ENCODE data around the gene PRICKLE4. TPM values are rescaled to one million over a fixed set of nuclear protein-coding genes. Genes with fewer than 3 reads are reported as not detected.
A peak's percentile ranks its signal among the peaks of the same experiment; 100 is the strongest.

PRICKLE4 gene
- total and polyA plus RNA-seq, 2 of the 8 experiments (the other 6 are each of a cell fraction or from before 2014, with no cell fraction given): 0.32 to 1.4 TPM

- ChIA-PET CTCF (ENCODE audit: partially characterized antibody) (interaction anchor here (0.6 to 5.1 kb wide), 55 partner anchors 10 to 641 kb away, joined by 3 to 108 read pairs (median 4); partner anchors contain the start of genes BYSL, MED20 and TAF8), POLR2A (ENCODE audit: partially characterized antibody) (interaction anchor here (0.6 to 4.2 kb wide), 17 partner anchors 8 to 384 kb away, joined by 3 to 31 read pairs (median 4); partner anchors contain the start of genes BYSL, MED20, TAF8 and USP49)
- DNase-seq (ENCODE audit: low read depth in 1 of 2, low spot score in 2 of 2): peak in 1 of 2 experiments; percentile 95
- H2AFZ ChIP-seq (ENCODE audit: low read length): 0 out of 2 replicates have a peak overlapping the region, but pooled peaks have one; percentile 28
- H3K36me3 ChIP-seq (ENCODE audit: control insufficient read depth in 2 of 4, insufficient read depth in 4 of 4, low read length in 3 of 4): peaks cover 12 to 28% (median 19%) of the 10 kb centered on the region in 4 experiments; a peak in 7 of 8 replicates
- H2BK120ac ChIP-seq (replicated peaks; ENCODE audit: low read depth, low read length): no peak overlapping the region
- no peaks in the 10 kb centered on the region for H3K9me3 ChIP-seq (ENCODE audit: insufficient read depth in 2 of 2, low read depth in 1 of 2, low read length in 1 of 2)
- WGBS, 2 experiments (ENCODE audit: extremely low coverage in 1 of 2, insufficient coverage in 1 of 2, insufficient read length in 1 of 2, insufficient replicate concordance in 2 of 2, low coverage in 1 of 2, low lambda C conversion rate in 2 of 2, missing lambda C conversion rate in 1 of 2): 1% methylated on average over 26 of the region's 58 CpGs; no CpG with 5 or more reads in 1 of the 2 experiments
- H3K27me3 ChIP-seq (replicated peaks in 1 of 4; ENCODE audit: control insufficient read depth in 3 of 4, extremely low read depth in 1 of 4, insufficient read depth in 3 of 4, low read length in 3 of 4): peaks cover 0 to 31% (median 21%) of the 10 kb centered on the region in 4 experiments; a peak in 6 of 7 replicates
- H3K18ac ChIP-seq (ENCODE audit: extremely low read depth, low read length): no peak overlapping the region; the same call in none of the 2 replicates
- H3K56ac ChIP-seq (replicated peaks; ENCODE audit: insufficient read length, low read depth, low read length): no peak overlapping the region
- no peak overlapping the region for H2AK5ac ChIP-seq (ENCODE audit: low read depth, low read length)
- H3K79me1 ChIP-seq (ENCODE audit: low read depth, low read length): peaks cover 2% of the 10 kb centered on the region
- peaks cover 0 to 12% of the 10 kb centered on the region in 2 experiments; a peak in 3 of 4 replicates for H3K79me2 ChIP-seq (ENCODE audit: control insufficient read depth in 1 of 2, insufficient read depth in 2 of 2, low read length in 2 of 2)
- H3K4me2 ChIP-seq (ENCODE audit: insufficient read depth in 1 of 2, low read depth in 2 of 2, low read length in 2 of 2): peak overlapping the region; percentile 76 to 99
- peak overlapping the region; percentile 23 for H4K5ac ChIP-seq (ENCODE audit: insufficient read length, low read depth, low read length)
- peaks cover 0 to 4% (median 3%) of the 10 kb centered on the region in 4 experiments; a peak in 6 of 7 replicates for H3K4me1 ChIP-seq (replicated peaks in 1 of 4; ENCODE audit: control insufficient read depth in 3 of 4, insufficient read depth in 4 of 4, low read length in 3 of 4)
- no peak overlapping the region for H2BK15ac ChIP-seq (ENCODE audit: low read length)
- peak overlapping the region; percentile 42 for H4K91ac ChIP-seq (replicated peaks; ENCODE audit: insufficient read length, low read length)
- FAIRE-seq: no peak
- H3K4ac ChIP-seq (replicated peaks; ENCODE audit: insufficient read length, low read depth, low read length): peak overlapping the region; percentile 63
- H3K4me3 ChIP-seq (ENCODE audit: extremely low read depth in 1 of 4, insufficient read depth in 2 of 4, low read depth in 3 of 4, low read length in 4 of 4): peak overlapping the region; percentile 94 to 100 (median 98)
- peaks cover 12% of the 10 kb centered on the region for H3K23me2 ChIP-seq (ENCODE audit: low read depth, low read length)
- no peak overlapping the region for H3K14ac ChIP-seq (ENCODE audit: insufficient read length)
- 0 out of 2 replicates have a peak overlapping the region, but pooled peaks have one; percentile 24 for H3K27ac ChIP-seq (ENCODE audit: low read depth, low read length)
- H4K8ac ChIP-seq (ENCODE audit: extremely low read depth, insufficient read depth, low read length): peak overlapping the region; percentile 47; the same call in 1 of the 2 replicates
- H3K23ac ChIP-seq (ENCODE audit: insufficient read length): no peak overlapping the region
- H2BK12ac ChIP-seq (ENCODE audit: low read depth, low read length): no peak overlapping the region
- no peak overlapping the region for H2BK20ac ChIP-seq (ENCODE audit: low read length)
- H4K20me1 ChIP-seq (replicated peaks in 1 of 2; ENCODE audit: control insufficient read depth in 1 of 2, insufficient read depth in 2 of 2, low read length in 2 of 2): peaks cover 0 to 9% of the 10 kb centered on the region in 2 experiments
- peak overlapping the region; percentile 77 for H2BK5ac ChIP-seq (ENCODE audit: low read depth, low read length)
- H3K9ac ChIP-seq (replicated peaks in 1 of 4; ENCODE audit: extremely low read depth in 1 of 4, low read depth in 3 of 4, low read length in 3 of 4): peak overlapping the region in 2 of 4 experiments; percentile 93 to 96; a peak in 4 of 7 replicates
- no peak for TF ChIP-seq TBP (IDR thresholded peaks at IDR 0.05; ENCODE audit: low read depth, low read length)
- peak; percentile 54 to 80 for TF ChIP-seq RAD21 (IDR thresholded peaks at IDR 0.05 in 1 of 2, conservative IDR thresholded peaks at IDR 0.05 in 1 of 2; ENCODE audit: low read depth in 2 of 2, low read length in 2 of 2)
- TF ChIP-seq RBBP5 (IDR thresholded peaks at IDR 0.05; ENCODE audit: borderline replicate concordance, low read depth, low read length): peak; percentile 1; the same call in 1 of the 2 replicates
- peak; percentile 12 for TF ChIP-seq ASH2L (IDR thresholded peaks at IDR 0.05; ENCODE audit: low read length)
- peak; percentile 94 for TF ChIP-seq SAP30 (IDR thresholded peaks at IDR 0.05; ENCODE audit: insufficient read depth, insufficient replicate concordance, low read length)
- TF ChIP-seq CTCF (IDR thresholded peaks at IDR 0.05; ENCODE audit: control extremely low read depth in 1 of 3, insufficient read depth in 1 of 3, low read depth in 1 of 3, low read length in 3 of 3): peak; percentile 74 to 93 (median 82)
These were observed 6.1 kb downstream of the PRICKLE4 start for GRCh38 chr6:41786451-41787218.
